ENCODE results near the gene SNRK. TPM values are rescaled to one million over a fixed set of nuclear protein-coding genes. Genes with fewer than 3 reads are reported as not detected.

Gene SNRK
- total RNA-seq, 1 donor from 2014 or later: 21.3 TPM

DNA sequence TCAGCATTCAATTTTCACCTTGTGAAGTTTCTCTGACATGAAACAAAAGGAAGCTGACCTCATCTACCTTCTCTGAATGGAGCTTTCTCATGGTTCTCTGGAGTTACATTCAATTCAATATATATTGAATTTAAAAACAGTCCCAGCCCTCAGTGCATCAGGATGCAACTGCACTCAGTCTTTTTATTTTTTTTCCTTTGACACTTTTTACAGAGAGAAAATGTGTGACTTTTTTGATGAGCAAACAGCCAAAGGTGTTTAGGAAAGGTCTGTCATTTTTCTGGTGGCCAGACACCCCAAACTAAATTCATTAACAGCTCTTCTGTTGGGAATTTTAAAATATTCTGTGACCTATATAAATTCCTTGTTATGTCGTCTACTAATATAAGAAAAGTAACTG, 19.3 kb upstream of the SNRK start:
- H3K27me3 Mint-ChIP-seq (ENCODE audit: unreplicated experiment): no peaks in the 10 kb centered on the region
- TF ChIP-seq, protein P1, sequence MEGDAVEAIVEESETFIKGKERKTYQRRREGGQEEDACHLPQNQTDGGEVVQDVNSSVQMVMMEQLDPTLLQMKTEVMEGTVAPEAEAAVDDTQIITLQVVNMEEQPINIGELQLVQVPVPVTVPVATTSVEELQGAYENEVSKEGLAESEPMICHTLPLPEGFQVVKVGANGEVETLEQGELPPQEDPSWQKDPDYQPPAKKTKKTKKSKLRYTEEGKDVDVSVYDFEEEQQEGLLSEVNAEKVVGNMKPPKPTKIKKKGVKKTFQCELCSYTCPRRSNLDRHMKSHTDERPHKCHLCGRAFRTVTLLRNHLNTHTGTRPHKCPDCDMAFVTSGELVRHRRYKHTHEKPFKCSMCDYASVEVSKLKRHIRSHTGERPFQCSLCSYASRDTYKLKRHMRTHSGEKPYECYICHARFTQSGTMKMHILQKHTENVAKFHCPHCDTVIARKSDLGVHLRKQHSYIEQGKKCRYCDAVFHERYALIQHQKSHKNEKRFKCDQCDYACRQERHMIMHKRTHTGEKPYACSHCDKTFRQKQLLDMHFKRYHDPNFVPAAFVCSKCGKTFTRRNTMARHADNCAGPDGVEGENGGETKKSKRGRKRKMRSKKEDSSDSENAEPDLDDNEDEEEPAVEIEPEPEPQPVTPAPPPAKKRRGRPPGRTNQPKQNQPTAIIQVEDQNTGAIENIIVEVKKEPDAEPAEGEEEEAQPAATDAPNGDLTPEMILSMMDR (IDR thresholded peaks at IDR 0.05; ENCODE audit: partially characterized antibody, unreplicated experiment): no peak

DNA sequence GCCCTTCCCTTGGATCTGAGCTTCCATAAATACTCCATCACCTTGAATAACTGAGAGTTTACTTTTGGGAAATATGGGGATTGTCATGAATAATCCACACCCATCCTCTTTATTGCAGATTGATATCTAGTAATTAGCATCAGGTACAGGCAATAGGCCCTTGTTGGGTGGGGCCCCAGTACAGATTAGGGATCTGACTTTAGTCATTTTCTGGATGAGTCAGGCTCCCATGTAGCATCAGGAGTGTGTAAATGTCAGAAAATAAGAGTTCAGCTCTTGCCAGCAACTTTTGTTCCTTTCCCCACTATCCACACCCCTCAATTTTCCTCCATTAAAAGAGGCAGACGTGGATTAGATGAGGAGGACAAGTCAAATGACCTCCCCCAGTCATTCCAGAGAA, 17.7 kb upstream of the SNRK start:
- Mint-ChIP-seq H3K4me3 (ENCODE audit: unreplicated experiment) (no peak overlapping the region), H3K9me3 (ENCODE audit: unreplicated experiment) (peaks cover 2% of the 10 kb centered on the region), H3K27me3 (ENCODE audit: unreplicated experiment) (no peaks in the 10 kb centered on the region), H3K4me1 (ENCODE audit: low read depth, unreplicated experiment) (no peaks in the 10 kb centered on the region), H3K27ac (ENCODE audit: unreplicated experiment) (no peak overlapping the region), H3K36me3 (ENCODE audit: unreplicated experiment) (no peaks in the 10 kb centered on the region)
- TF ChIP-seq, protein P1 (IDR thresholded peaks at IDR 0.05; ENCODE audit: partially characterized antibody, unreplicated experiment): no peak
- no peak for DNase-seq

More for the DNA sequence above, 19.3 kb upstream of the SNRK start:
- Mint-ChIP-seq H3K9me3 (ENCODE audit: unreplicated experiment) (peaks cover 2% of the 10 kb centered on the region), H3K27ac (ENCODE audit: unreplicated experiment) (no peak overlapping the region), H3K4me3 (ENCODE audit: unreplicated experiment) (no peak overlapping the region), H3K36me3 (ENCODE audit: unreplicated experiment) (peaks cover 4% of the 10 kb centered on the region), H3K4me1 (ENCODE audit: low read depth, unreplicated experiment) (no peaks in the 10 kb centered on the region)
- DNase-seq: no peak

DNA sequence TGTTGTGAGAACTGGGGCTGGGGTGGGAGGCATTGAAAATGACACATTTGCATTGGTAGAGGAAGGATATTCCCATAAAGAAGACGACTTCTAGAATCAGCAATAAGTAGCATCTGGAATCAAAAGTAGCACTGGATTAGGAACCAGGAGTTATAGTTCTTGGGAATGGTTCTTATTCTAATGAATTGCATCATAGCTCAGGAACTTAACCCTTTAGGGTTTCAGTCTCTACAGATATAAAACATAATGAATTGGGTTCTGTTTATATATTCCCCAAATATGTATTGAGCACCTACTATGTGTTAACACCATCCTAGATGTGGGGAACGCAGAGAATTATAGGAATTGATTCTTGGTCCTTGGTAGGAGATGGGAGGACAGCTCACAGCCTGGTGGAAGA, 16.3 kb upstream of the SNRK start:
- no peak for DNase-seq
- Mint-ChIP-seq H3K4me3 (ENCODE audit: unreplicated experiment) (no peak overlapping the region), H3K36me3 (ENCODE audit: unreplicated experiment) (no peaks in the 10 kb centered on the region), H3K27me3 (ENCODE audit: unreplicated experiment) (peaks cover 2% of the 10 kb centered on the region), H3K9me3 (ENCODE audit: unreplicated experiment) (peaks cover 1% of the 10 kb centered on the region), H3K4me1 (ENCODE audit: low read depth, unreplicated experiment) (no peaks in the 10 kb centered on the region), H3K27ac (ENCODE audit: unreplicated experiment) (no peak overlapping the region)
- TF ChIP-seq, protein P1 (IDR thresholded peaks at IDR 0.05; ENCODE audit: partially characterized antibody, unreplicated experiment): no peak

DNA sequence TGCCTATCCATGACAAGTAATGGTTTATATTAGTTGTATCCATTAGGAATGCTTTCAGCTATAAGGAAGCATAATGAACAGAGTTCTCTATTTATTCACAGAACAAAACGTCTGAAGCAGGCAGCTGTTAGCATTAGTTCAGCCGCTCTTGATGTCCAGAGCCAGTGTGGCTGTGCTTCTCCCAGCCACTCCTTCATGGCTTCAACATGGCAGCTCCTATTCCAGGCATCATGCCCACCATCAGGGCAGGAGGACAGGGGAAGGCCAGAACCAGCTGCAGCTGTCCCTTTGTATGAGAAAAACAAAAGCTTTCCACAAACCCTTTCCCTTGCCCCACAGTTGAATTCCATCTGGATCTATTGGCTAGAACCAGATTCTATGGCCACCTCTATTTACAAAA, 12.9 kb upstream of the SNRK start:
- no peak for DNase-seq
- Mint-ChIP-seq H3K36me3 (ENCODE audit: unreplicated experiment) (no peaks in the 10 kb centered on the region), H3K4me3 (ENCODE audit: unreplicated experiment) (no peak overlapping the region), H3K9me3 (ENCODE audit: unreplicated experiment) (no peaks in the 10 kb centered on the region), H3K27me3 (ENCODE audit: unreplicated experiment) (peaks cover 2% of the 10 kb centered on the region), H3K4me1 (ENCODE audit: low read depth, unreplicated experiment) (no peaks in the 10 kb centered on the region), H3K27ac (ENCODE audit: unreplicated experiment) (no peak overlapping the region)
- TF ChIP-seq, protein P1 (IDR thresholded peaks at IDR 0.05; ENCODE audit: partially characterized antibody, unreplicated experiment): no peak

DNA sequence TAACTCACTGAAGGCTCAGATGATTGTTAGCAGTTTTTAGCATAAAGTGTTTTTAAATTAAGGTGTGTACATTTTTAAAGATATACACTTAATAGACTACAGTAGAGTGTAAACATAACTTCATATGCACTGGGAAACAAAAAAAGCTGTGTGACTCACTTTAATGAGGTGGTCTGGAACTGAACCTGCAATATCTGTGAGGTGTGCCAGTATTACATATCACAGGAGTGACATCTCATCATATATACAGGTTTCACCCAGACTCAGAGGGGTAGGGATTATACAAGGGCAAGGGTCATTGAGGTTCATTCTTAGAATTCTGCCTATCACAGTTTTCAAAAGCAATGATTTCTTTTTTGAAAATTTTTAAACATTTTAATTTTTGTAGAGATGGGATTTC, 7.3 kb upstream of the SNRK start:
- Mint-ChIP-seq H3K4me3 (ENCODE audit: unreplicated experiment) (no peak overlapping the region), H3K4me1 (ENCODE audit: low read depth, unreplicated experiment) (no peaks in the 10 kb centered on the region), H3K9me3 (ENCODE audit: unreplicated experiment) (no peaks in the 10 kb centered on the region), H3K36me3 (ENCODE audit: unreplicated experiment) (no peaks in the 10 kb centered on the region), H3K27me3 (ENCODE audit: unreplicated experiment) (peaks cover under 1% of the 10 kb centered on the region), H3K27ac (ENCODE audit: unreplicated experiment) (no peak overlapping the region)
- TF ChIP-seq, protein P1 (IDR thresholded peaks at IDR 0.05; ENCODE audit: partially characterized antibody, unreplicated experiment): no peak
- DNase-seq: no peak
